ENCODE results near the gene ASCL1. TPM values are rescaled to one million over a fixed set of nuclear protein-coding genes. Genes with fewer than 3 reads are reported as not detected.

ASCL1 gene
- total and polyA plus RNA-seq, 5 donors = not detected

GRCh38 chr12:102920271-102920670 is 37.2 kb upstream of the ASCL1 start:
- no peak overlapping the region for H3K27ac ChIP-seq (ENCODE audit: low read length)
- DNase-seq (no peak), ATAC-seq (no peak)
- intact Hi-C loops (cut with DNase I) = no loop called here
- H3K9me3 ChIP-seq (ENCODE audit: control insufficient read depth, low read length) = no peaks in the 10 kb centered on the region
- no peak overlapping the region for H3K4me3 ChIP-seq (ENCODE audit: low read length)
- H3K27me3 ChIP-seq (ENCODE audit: control insufficient read depth, insufficient read depth) = no peaks in the 10 kb centered on the region
- H3K4me1 ChIP-seq (ENCODE audit: control insufficient read depth, insufficient read depth, low read length) = no peaks in the 10 kb centered on the region

GRCh38 chr12:102921240-102921639 is 36.2 kb upstream of the ASCL1 start:
- no peak overlapping the region for H3K27ac ChIP-seq (ENCODE audit: low read length)
- H3K4me1 ChIP-seq (ENCODE audit: control insufficient read depth, insufficient read depth, low read length) = no peaks in the 10 kb centered on the region
- ATAC-seq = no peak
- intact Hi-C loops (cut with DNase I) = no loop called here
- DNase-seq = no peak
- no peaks in the 10 kb centered on the region for H3K27me3 ChIP-seq (ENCODE audit: control insufficient read depth, insufficient read depth)
- H3K4me3 ChIP-seq (ENCODE audit: low read length) = no peak overlapping the region
- H3K9me3 ChIP-seq (ENCODE audit: control insufficient read depth, low read length) = no peaks in the 10 kb centered on the region

GRCh38 chr12:102927220-102927619 is 30.3 kb upstream of the ASCL1 start:
- H3K4me3 ChIP-seq (ENCODE audit: low read length) = no peak overlapping the region
- ATAC-seq (no peak), DNase-seq (no peak)
- H3K27ac ChIP-seq (ENCODE audit: low read length) = no peak overlapping the region
- intact Hi-C loops (cut with DNase I) = no loop called here
- H3K27me3 ChIP-seq (ENCODE audit: control insufficient read depth, insufficient read depth) = no peaks in the 10 kb centered on the region
- no peaks in the 10 kb centered on the region for H3K4me1 ChIP-seq (ENCODE audit: control insufficient read depth, insufficient read depth, low read length)
- no peaks in the 10 kb centered on the region for H3K9me3 ChIP-seq (ENCODE audit: control insufficient read depth, low read length)

GRCh38 chr12:102933168-102933567 is 24.3 kb upstream of the ASCL1 start:
- DNase-seq (no peak), ATAC-seq (no peak)
- no peak overlapping the region for H3K4me3 ChIP-seq (ENCODE audit: low read length)
- H3K27me3 ChIP-seq (ENCODE audit: control insufficient read depth, insufficient read depth) = no peaks in the 10 kb centered on the region
- H3K9me3 ChIP-seq (ENCODE audit: control insufficient read depth, low read length) = no peaks in the 10 kb centered on the region
- H3K27ac ChIP-seq (ENCODE audit: low read length) = no peak overlapping the region
- intact Hi-C loops (cut with DNase I) = no loop called here
- no peaks in the 10 kb centered on the region for H3K4me1 ChIP-seq (ENCODE audit: control insufficient read depth, insufficient read depth, low read length)
- WGBS = 52% methylated on average over 1 of the region's 1 CpG

GRCh38 chr12:102939059-102939458 is 18.4 kb upstream of the ASCL1 start:
- no peak for ATAC-seq
- H3K4me3 ChIP-seq (ENCODE audit: low read length) = no peak overlapping the region
- no peak for DNase-seq
- no peaks in the 10 kb centered on the region for H3K27me3 ChIP-seq (ENCODE audit: control insufficient read depth, insufficient read depth)
- H3K9me3 ChIP-seq (ENCODE audit: control insufficient read depth, low read length) = no peaks in the 10 kb centered on the region
- no peaks in the 10 kb centered on the region for H3K4me1 ChIP-seq (ENCODE audit: control insufficient read depth, insufficient read depth, low read length)
- intact Hi-C loops (cut with DNase I) = no loop called here
- H3K27ac ChIP-seq (ENCODE audit: low read length) = no peak overlapping the region
- 45% methylated on average over 2 of the region's 2 CpGs for WGBS

- Histone ChIP-seq H3K4me3 (ENCODE audit: low read length) (no peak overlapping the region), H3K9me3 (ENCODE audit: control insufficient read depth, low read length) (no peaks in the 10 kb centered on the region), H3K27ac (ENCODE audit: low read length) (no peak overlapping the region), H3K27me3 (ENCODE audit: control insufficient read depth, insufficient read depth) (no peaks in the 10 kb centered on the region), H3K4me1 (ENCODE audit: control insufficient read depth, insufficient read depth, low read length) (no peaks in the 10 kb centered on the region)
- 79% methylated on average over 2 of the region's 2 CpGs for WGBS
- DNase-seq (no peak), ATAC-seq (no peak)
- intact Hi-C loops (cut with DNase I) = loop anchor here in 1 of 4 donors (10.0 kb wide), 1 partner anchor 605 kb away; no protein-coding TSS in a partner anchor
These were observed 17.7 kb upstream of the ASCL1 start for GRCh38 chr12:102939670-102940222.

GRCh38 chr12:102946042-102946441 is 11.4 kb upstream of the ASCL1 start:
- Histone ChIP-seq H3K27me3 (ENCODE audit: control insufficient read depth, insufficient read depth) (no peaks in the 10 kb centered on the region), H3K27ac (ENCODE audit: low read length) (no peak overlapping the region), H3K4me1 (ENCODE audit: control insufficient read depth, insufficient read depth, low read length) (no peaks in the 10 kb centered on the region), H3K4me3 (ENCODE audit: low read length) (no peak overlapping the region), H3K9me3 (ENCODE audit: control insufficient read depth, low read length) (no peaks in the 10 kb centered on the region)
- no peak for DNase-seq
- intact Hi-C loops (cut with DNase I) = loop anchor here in 3 of 4 donors (5.0 to 10.0 kb wide), 2 partner anchors 599 to 601 kb away; no protein-coding TSS in a partner anchor
- 42% methylated on average over 2 of the region's 2 CpGs for WGBS
- no peak for ATAC-seq

- intact Hi-C loops (cut with DNase I) = loop anchor here (2.0 to 10.0 kb wide), 3 partner anchors 596 to 600 kb away; no protein-coding TSS in a partner anchor
- Histone ChIP-seq H3K27me3 (ENCODE audit: control insufficient read depth, insufficient read depth) (peaks cover 3% of the 10 kb centered on the region), H3K27ac (ENCODE audit: low read length) (no peak overlapping the region), H3K4me1 (ENCODE audit: control insufficient read depth, insufficient read depth, low read length) (no peaks in the 10 kb centered on the region), H3K4me3 (ENCODE audit: low read length) (no peak overlapping the region), H3K9me3 (ENCODE audit: control insufficient read depth, low read length) (no peaks in the 10 kb centered on the region)
- DNase-seq (peak in 2 of 3 donors; percentile 65 to 67), ATAC-seq (no peak)
- 5% methylated on average over 11 of the region's 11 CpGs for WGBS
These were observed 8.5 kb upstream of the ASCL1 start for GRCh38 chr12:102948941-102949352.

GRCh38 chr12:102950107-102950949 is 7.1 kb upstream of the ASCL1 start:
- 4% methylated on average over 37 of the region's 37 CpGs for WGBS

GRCh38 chr12:102950950-102951619 is 6.4 kb upstream of the ASCL1 start:
- ATAC-seq (no peak), DNase-seq (no peak)
- WGBS = 7% methylated on average over 21 of the region's 21 CpGs
- no peaks in the 10 kb centered on the region for H3K4me1 ChIP-seq (ENCODE audit: control insufficient read depth, insufficient read depth, low read length)
- intact Hi-C loops (cut with DNase I) = no loop called here
- no peak overlapping the region for H3K4me3 ChIP-seq (ENCODE audit: low read length)
- H3K27ac ChIP-seq (ENCODE audit: low read length) = no peak overlapping the region
- no peaks in the 10 kb centered on the region for H3K9me3 ChIP-seq (ENCODE audit: control insufficient read depth, low read length)
- peaks cover 6% of the 10 kb centered on the region for H3K27me3 ChIP-seq (ENCODE audit: control insufficient read depth, insufficient read depth)

More at GRCh38 chr12:102950107-102950949, 7.1 kb upstream of the ASCL1 start:
- intact Hi-C loops (cut with DNase I) = no loop called here
- H3K4me1 ChIP-seq (ENCODE audit: control insufficient read depth, insufficient read depth, low read length) = no peaks in the 10 kb centered on the region
- no peak for ATAC-seq
- H3K9me3 ChIP-seq (ENCODE audit: control insufficient read depth, low read length) = no peaks in the 10 kb centered on the region
- H3K27ac ChIP-seq (ENCODE audit: low read length) = no peak overlapping the region
- H3K4me3 ChIP-seq (ENCODE audit: low read length) = no peak overlapping the region
- peaks cover 3% of the 10 kb centered on the region for H3K27me3 ChIP-seq (ENCODE audit: control insufficient read depth, insufficient read depth)
- DNase-seq = no peak

- intact Hi-C loops (cut with DNase I) = no loop called here
- 34% methylated on average over 9 of the region's 9 CpGs for WGBS
- H3K27me3 ChIP-seq (ENCODE audit: control insufficient read depth, insufficient read depth) = peaks cover 6% of the 10 kb centered on the region
These were observed 5.6 kb upstream of the ASCL1 start for GRCh38 chr12:102951841-102952240.

More at GRCh38 chr12:102951841-102952240, 5.6 kb upstream of the ASCL1 start:
- DNase-seq = no peak
- no peaks in the 10 kb centered on the region for H3K9me3 ChIP-seq (ENCODE audit: control insufficient read depth, low read length)
- no peaks in the 10 kb centered on the region for H3K4me1 ChIP-seq (ENCODE audit: control insufficient read depth, insufficient read depth, low read length)
- no peak for ATAC-seq
- H3K4me3 ChIP-seq (ENCODE audit: low read length) = no peak overlapping the region
- H3K27ac ChIP-seq (ENCODE audit: low read length) = no peak overlapping the region
